CD14-positive monocyte (primary cell): ENCODE data around the gene AOC1. TPM values are rescaled to one million over a fixed set of nuclear protein-coding genes. Genes with fewer than 3 reads are reported as not detected.

ENCODE experiments used
- DNase-seq, 3 donors: peaks; one replicate each; pipeline ENCODE4 v3.0.0-alpha.2; 2011 to 2022
- H2AFZ ChIP-seq: 2 replicates; pipeline ENCODE4 v1.6.0; 2012; ENCODE audit warnings: mild to moderate bottlenecking, low read depth, low read length, inconsistent platforms; ENCODE audit not compliant: insufficient read depth, poor library complexity, severe bottlenecking
- H3K27ac ChIP-seq, 2 donors: 1 replicate in 1 of 2; 2 replicates in 1 of 2; pipeline ENCODE4 v1.5.1; 2012 to 2013; ENCODE audit warnings: low read length in 2 of 2, control low read depth in 1 of 2, inconsistent platforms in 1 of 2, low read depth in 1 of 2, mild to moderate bottlenecking in 1 of 2
- H3K27me3 ChIP-seq, 2 donors: one replicate each; pipeline versions ENCODE4 v1.6.0 to v1.6.1; 2011 to 2013; ENCODE audit warnings: low read length in 2 of 2; ENCODE audit not compliant: control insufficient read depth in 2 of 2, insufficient read depth in 2 of 2
- H3K36me3 ChIP-seq, 2 donors: replicated peaks in 1 of 2; 1 replicate in 1 of 2; 2 replicates in 1 of 2; pipeline versions ENCODE4 v1.5.1 to v1.6.1; 2012 to 2013; ENCODE audit warnings: low read length in 2 of 2, control low read depth in 1 of 2, inconsistent platforms in 1 of 2, mild to moderate bottlenecking in 1 of 2; ENCODE audit not compliant: insufficient read depth in 2 of 2, control insufficient read depth in 1 of 2
- H3K4me1 ChIP-seq, 2 donors: 1 replicate in 1 of 2; 2 replicates in 1 of 2; pipeline versions ENCODE4 v1.5.1 to v1.6.1; 2012 to 2013; ENCODE audit warnings: low read length in 2 of 2, control low read depth in 1 of 2, inconsistent platforms in 1 of 2, mild to moderate bottlenecking in 1 of 2, moderate library complexity in 1 of 2; ENCODE audit not compliant: insufficient read depth in 2 of 2, control insufficient read depth in 1 of 2
- H3K4me2 ChIP-seq: replicated peaks from 2 replicates; pipeline ENCODE3; 2012; ENCODE audit warnings: low read length, moderate library complexity, mild to moderate bottlenecking; ENCODE audit not compliant: poor library complexity, severe bottlenecking; ENCODE audit errors: extremely low read depth
- H3K4me3 ChIP-seq, 3 experiments: fragments of 200-600 bp in 1 of 3; sonication (generic) in 1 of 3; replicated peaks in 1 of 3; 1 replicate in 2 of 3; 2 replicates in 1 of 3; pipeline ENCODE4 v1.5.1; 2011 to 2013; ENCODE audit warnings: low read length in 3 of 3, mild to moderate bottlenecking in 3 of 3, control low read depth in 2 of 3, low read depth in 2 of 3, inconsistent platforms in 1 of 3, moderate library complexity in 1 of 3
- H3K79me2 ChIP-seq: 2 replicates; pipeline ENCODE4 v1.6.0; 2012; ENCODE audit warnings: mild to moderate bottlenecking, control low read depth, inconsistent platforms, low read length, moderate library complexity; ENCODE audit not compliant: insufficient read depth
- H3K9ac ChIP-seq: 2 replicates; pipeline ENCODE4 v1.6.0; 2017; ENCODE audit warnings: low read length, mild to moderate bottlenecking; ENCODE audit not compliant: insufficient read depth, poor library complexity, severe bottlenecking
- H3K9me3 ChIP-seq, 2 donors: replicated peaks in 1 of 2; 1 replicate in 1 of 2; 2 replicates in 1 of 2; pipeline versions ENCODE4 v1.5.1 to v1.6.1; 2012 to 2013; ENCODE audit warnings: low read length in 2 of 2, control low read depth in 1 of 2; ENCODE audit not compliant: control insufficient read depth in 1 of 2, insufficient read depth in 1 of 2
- H4K20me1 ChIP-seq: 2 replicates; pipeline ENCODE4 v1.6.0; 2012; ENCODE audit warnings: mild to moderate bottlenecking, low read length, control low read depth, moderate library complexity; ENCODE audit not compliant: insufficient read depth
- H3K27ac Mint-ChIP-seq, 7 donors: one replicate each; pipeline ENCODE4 v1.8.0; 2020; ENCODE audit warnings: mild to moderate bottlenecking in 7 of 7, mixed read lengths in 7 of 7, moderate library complexity in 6 of 7, inconsistent platforms in 2 of 7
- H3K27me3 Mint-ChIP-seq, 3 donors: one replicate each; pipeline ENCODE4 v1.8.0; 2021 to 2022; ENCODE audit warnings: low read depth in 3 of 3, mild to moderate bottlenecking in 3 of 3, mixed read lengths in 3 of 3, moderate library complexity in 3 of 3, inconsistent platforms in 1 of 3
- H3K36me3 Mint-ChIP-seq, 2 donors: one replicate each; pipeline ENCODE4 v1.8.0; 2020; ENCODE audit warnings: mixed read lengths in 2 of 2, inconsistent platforms in 1 of 2, mild to moderate bottlenecking in 1 of 2
- H3K4me1 Mint-ChIP-seq: one replicate; pipeline ENCODE4 v1.8.0; 2020; ENCODE audit warnings: mild to moderate bottlenecking, mixed read lengths
- H3K4me3 Mint-ChIP-seq, 2 donors: one replicate each; pipeline ENCODE4 v1.8.0; 2020; ENCODE audit warnings: mild to moderate bottlenecking in 2 of 2, mixed read lengths in 2 of 2, moderate library complexity in 1 of 2
- H3K9me3 Mint-ChIP-seq, 7 donors: one replicate each; pipeline ENCODE4 v1.8.0; 2020 to 2022; ENCODE audit warnings: mixed read lengths in 7 of 7, mild to moderate bottlenecking in 6 of 7, moderate library complexity in 6 of 7, inconsistent platforms in 2 of 7
- CTCF ChIP-seq: fragments of 200-600 bp; IDR thresholded peaks from one replicate; pipeline ENCODE4 v1.8.0; 2022; ENCODE audit warnings: antibody characterized with exemption, mild to moderate bottlenecking
- WGBS: methylation state at CpG from one replicate; pipeline ENCODE4 v1.1.5; 2013; ENCODE audit warnings: missing lambda C conversion rate; ENCODE audit not compliant: insufficient coverage; 5-methylcytosine and 5-hydroxymethylcytosine counted together
- intact Hi-C, 2 donors: fragments of 100-400 bp; cut with micrococcal nuclease; formaldehyde crosslinking; loops; one replicate each; pipeline versions ENCODE4 v1.15.0 to v1.15.1; 2023
- polyA plus RNA-seq, 3 donors: library from polyadenylated mRNA; depleted of rRNA in 1 of 3; unstranded in 2 of 3; stranded (reverse) in 1 of 3; fragments of 300-500 nt in 2 of 3; fragments of >200 nt in 1 of 3; fragmentation: Illumina TruSeq in 2 of 3; gene quantifications; 1 replicate in 2 of 3; 2 replicates in 1 of 3; pipeline ENCODE4 v1.2.3, GENCODE V29; 2012 to 2021

AOC1 gene
- polyA plus RNA-seq, 3 donors = 0.16 to 0.31 TPM; not detected in 1

GRCh38 chr7:150891740-150892139 lies 39.4 kb downstream of the AOC1 start:
- no peak overlapping the region for H3K4me2 ChIP-seq
- Mint-ChIP-seq H3K27me3 (peaks cover 9 to 36% (median 14%) of the 10 kb centered on the region in 3 donors), H3K4me3 (no peak overlapping the region), H3K36me3 (no peaks in the 10 kb centered on the region), H3K4me1 (no peaks in the 10 kb centered on the region), H3K9me3 (peaks cover 5 to 16% (median 10%) of the 10 kb centered on the region in 7 donors), H3K27ac (no peak overlapping the region)
- no peak for TF ChIP-seq CTCF
- H2AFZ ChIP-seq = no peak overlapping the region
- H3K27me3 ChIP-seq = peaks cover 0 to 2% of the 10 kb centered on the region in 2 donors
- H3K79me2 ChIP-seq = no peaks in the 10 kb centered on the region
- DNase-seq = no peak
- H3K4me3 ChIP-seq = no peak overlapping the region
- no peak overlapping the region for H3K9ac ChIP-seq
- intact Hi-C loops = loop anchor here in 1 of 2 donors (10.0 kb wide), 1 partner anchor 223 kb away; no protein-coding TSS in a partner anchor
- 85% methylated on average over 5 of the region's 5 CpGs for WGBS
- H4K20me1 ChIP-seq = no peaks in the 10 kb centered on the region
- H3K4me1 ChIP-seq = no peaks in the 10 kb centered on the region
- H3K36me3 ChIP-seq = no peaks in the 10 kb centered on the region
- no peak overlapping the region for H3K27ac ChIP-seq
- H3K9me3 ChIP-seq = peaks cover 0 to 6% of the 10 kb centered on the region in 2 donors

- WGBS = 86% methylated on average over 2 of the region's 2 CpGs
- intact Hi-C loops = loop anchor here in 1 of 2 donors (10.0 kb wide), 1 partner anchor 219 kb away; no protein-coding TSS in a partner anchor
Observed at GRCh38 chr7:150895809-150896208, 43.5 kb downstream of the AOC1 start.

More at GRCh38 chr7:150895809-150896208, 43.5 kb downstream of the AOC1 start:
- Mint-ChIP-seq H3K27ac (no peak overlapping the region), H3K4me3 (no peak overlapping the region), H3K36me3 (no peaks in the 10 kb centered on the region), H3K4me1 (peaks cover 6% of the 10 kb centered on the region), H3K9me3 (peaks cover 5 to 13% (median 8%) of the 10 kb centered on the region in 7 donors), H3K27me3 (peaks cover 26 to 56% (median 34%) of the 10 kb centered on the region in 3 donors)
- Histone ChIP-seq H4K20me1 (no peaks in the 10 kb centered on the region), H3K4me3 (no peak overlapping the region), H3K4me1 (no peaks in the 10 kb centered on the region), H3K27me3 (peaks cover 0 to 22% of the 10 kb centered on the region in 2 donors), H3K36me3 (no peaks in the 10 kb centered on the region), H3K9me3 (peaks cover 0 to 6% of the 10 kb centered on the region in 2 donors), H3K9ac (no peak overlapping the region), H3K27ac (no peak overlapping the region), H3K4me2 (no peak overlapping the region), H2AFZ (no peak overlapping the region), H3K79me2 (no peaks in the 10 kb centered on the region)
- DNase-seq = no peak
- TF ChIP-seq CTCF = no peak
